ENCODE results near the gene AUTS2. TPM values are rescaled to one million over a fixed set of nuclear protein-coding genes. Genes with fewer than 3 reads are reported as not detected.

AUTS2 gene
- total RNA-seq, 2 experiments from 2014 or later: 16.9 to 17.7 TPM

GRCh38 chr7:70341446-70341845 is 743.2 kb downstream of the AUTS2 start:
- ChIA-PET POLR2A (no interaction called here), CTCF (no interaction called here)
- Mint-ChIP-seq H3K27ac (no peak overlapping the region), H3K4me1 (peaks cover 2% of the 10 kb centered on the region), H3K4me3 (no peak overlapping the region), H3K27me3 (no peaks in the 10 kb centered on the region), H3K36me3 (ENCODE audit: low read depth) (no peaks in the 10 kb centered on the region), H3K9me3 (no peaks in the 10 kb centered on the region)
- no peak for DNase-seq

- H3K36me3 Mint-ChIP-seq (ENCODE audit: low read depth): no peaks in the 10 kb centered on the region
- H3K27ac Mint-ChIP-seq: no peak overlapping the region
- no peaks in the 10 kb centered on the region for H3K27me3 Mint-ChIP-seq
- ChIA-PET CTCF (no interaction called here), POLR2A (no interaction called here)
- peaks cover 18% of the 10 kb centered on the region for H3K4me1 Mint-ChIP-seq
- H3K9me3 Mint-ChIP-seq: no peaks in the 10 kb centered on the region
- no peak overlapping the region for H3K4me3 Mint-ChIP-seq
- no peak for DNase-seq
These were observed 745.2 kb downstream of the AUTS2 start for GRCh38 chr7:70343519-70343918.

GRCh38 chr7:70344726-70345125 is 746.5 kb downstream of the AUTS2 start:
- Mint-ChIP-seq H3K36me3 (ENCODE audit: low read depth) (no peaks in the 10 kb centered on the region), H3K4me1 (peaks cover 18% of the 10 kb centered on the region), H3K4me3 (no peak overlapping the region), H3K27me3 (no peaks in the 10 kb centered on the region), H3K9me3 (no peaks in the 10 kb centered on the region), H3K27ac (no peak overlapping the region)
- CTCF ChIA-PET: no interaction called here
- no peak for DNase-seq
- POLR2A ChIA-PET: no interaction called here

- Mint-ChIP-seq H3K27me3 (no peaks in the 10 kb centered on the region), H3K4me1 (peaks cover 18% of the 10 kb centered on the region), H3K4me3 (no peak overlapping the region), H3K27ac (peak overlapping the region; percentile 7), H3K9me3 (no peaks in the 10 kb centered on the region), H3K36me3 (ENCODE audit: low read depth) (no peaks in the 10 kb centered on the region)
- CTCF ChIA-PET: no interaction called here
- POLR2A ChIA-PET: no interaction called here
- DNase-seq: no peak
These were observed 748.7 kb downstream of the AUTS2 start for GRCh38 chr7:70346844-70347462.

- CTCF ChIA-PET: no interaction called here
- Mint-ChIP-seq H3K4me3 (no peak overlapping the region), H3K27ac (no peak overlapping the region), H3K36me3 (ENCODE audit: low read depth) (no peaks in the 10 kb centered on the region), H3K27me3 (no peaks in the 10 kb centered on the region), H3K9me3 (no peaks in the 10 kb centered on the region), H3K4me1 (peaks cover 18% of the 10 kb centered on the region)
- no peak for DNase-seq
- POLR2A ChIA-PET: no interaction called here
These were observed 749.4 kb downstream of the AUTS2 start for GRCh38 chr7:70347463-70348254.

- Mint-ChIP-seq H3K9me3 (no peaks in the 10 kb centered on the region), H3K36me3 (ENCODE audit: low read depth) (no peaks in the 10 kb centered on the region), H3K27ac (no peak overlapping the region), H3K4me3 (no peak overlapping the region), H3K4me1 (peaks cover 18% of the 10 kb centered on the region), H3K27me3 (no peaks in the 10 kb centered on the region)
- CTCF ChIA-PET: no interaction called here
- DNase-seq: no peak
- POLR2A ChIA-PET: no interaction called here
These were observed 750.8 kb downstream of the AUTS2 start for GRCh38 chr7:70349031-70349430.

- no peaks in the 10 kb centered on the region for H3K36me3 Mint-ChIP-seq (ENCODE audit: low read depth)
- H3K4me3 Mint-ChIP-seq: no peak overlapping the region
- H3K27ac Mint-ChIP-seq: no peak overlapping the region
- H3K9me3 Mint-ChIP-seq: no peaks in the 10 kb centered on the region
- peaks cover 20% of the 10 kb centered on the region for H3K4me1 Mint-ChIP-seq
- DNase-seq: no peak
- H3K27me3 Mint-ChIP-seq: no peaks in the 10 kb centered on the region
- ChIA-PET POLR2A (no interaction called here), CTCF (no interaction called here)
These were observed 751.5 kb downstream of the AUTS2 start for GRCh38 chr7:70349819-70350218.

GRCh38 chr7:70352088-70352487 is 753.8 kb downstream of the AUTS2 start:
- Mint-ChIP-seq H3K4me1 (peaks cover 13% of the 10 kb centered on the region), H3K4me3 (no peak overlapping the region), H3K9me3 (no peaks in the 10 kb centered on the region), H3K27ac (no peak overlapping the region), H3K27me3 (no peaks in the 10 kb centered on the region), H3K36me3 (ENCODE audit: low read depth) (no peaks in the 10 kb centered on the region)
- ChIA-PET CTCF (no interaction called here), POLR2A (no interaction called here)
- DNase-seq: no peak

GRCh38 chr7:70352906-70353305 is 754.6 kb downstream of the AUTS2 start:
- ChIA-PET CTCF (no interaction called here), POLR2A (no interaction called here)
- Mint-ChIP-seq H3K27me3 (no peaks in the 10 kb centered on the region), H3K27ac (no peak overlapping the region), H3K36me3 (ENCODE audit: low read depth) (no peaks in the 10 kb centered on the region), H3K9me3 (peaks cover 2% of the 10 kb centered on the region), H3K4me1 (peaks cover 5% of the 10 kb centered on the region), H3K4me3 (no peak overlapping the region)
- DNase-seq: no peak

- DNase-seq: no peak
- ChIA-PET CTCF (no interaction called here), POLR2A (no interaction called here)
- H3K27me3 Mint-ChIP-seq: no peaks in the 10 kb centered on the region
- no peak overlapping the region for H3K27ac Mint-ChIP-seq
- H3K4me1 Mint-ChIP-seq: peaks cover 3% of the 10 kb centered on the region
- H3K9me3 Mint-ChIP-seq: peaks cover 5% of the 10 kb centered on the region
- no peaks in the 10 kb centered on the region for H3K36me3 Mint-ChIP-seq (ENCODE audit: low read depth)
- no peak overlapping the region for H3K4me3 Mint-ChIP-seq
These were observed 755.2 kb downstream of the AUTS2 start for GRCh38 chr7:70353330-70353945.

- H3K4me3 Mint-ChIP-seq: no peak overlapping the region
- no peak for DNase-seq
- no peak overlapping the region for H3K27ac Mint-ChIP-seq
- H3K36me3 Mint-ChIP-seq (ENCODE audit: low read depth): no peaks in the 10 kb centered on the region
- H3K9me3 Mint-ChIP-seq: peaks cover 5% of the 10 kb centered on the region
- ChIA-PET POLR2A (no interaction called here), CTCF (no interaction called here)
- no peaks in the 10 kb centered on the region for H3K27me3 Mint-ChIP-seq
- H3K4me1 Mint-ChIP-seq: peaks cover 3% of the 10 kb centered on the region
These were observed 755.7 kb downstream of the AUTS2 start for GRCh38 chr7:70353946-70354335.

GRCh38 chr7:70354409-70355169 is 756.3 kb downstream of the AUTS2 start:
- DNase-seq: no peak
- Mint-ChIP-seq H3K27me3 (no peaks in the 10 kb centered on the region), H3K4me1 (peaks cover 3% of the 10 kb centered on the region), H3K9me3 (peaks cover 5% of the 10 kb centered on the region), H3K36me3 (ENCODE audit: low read depth) (no peaks in the 10 kb centered on the region), H3K4me3 (no peak overlapping the region), H3K27ac (no peak overlapping the region)
- CTCF ChIA-PET: no interaction called here
- POLR2A ChIA-PET: no interaction called here

- Mint-ChIP-seq H3K4me3 (no peak overlapping the region), H3K27ac (no peak overlapping the region)
- POLR2A ChIA-PET: no interaction called here
These were observed 757.1 kb downstream of the AUTS2 start for GRCh38 chr7:70355198-70356020.

More at GRCh38 chr7:70355198-70356020, 757.1 kb downstream of the AUTS2 start:
- CTCF ChIA-PET: no interaction called here
- Mint-ChIP-seq H3K9me3 (peaks cover 5% of the 10 kb centered on the region), H3K4me1 (peaks cover 3% of the 10 kb centered on the region), H3K27me3 (no peaks in the 10 kb centered on the region), H3K36me3 (ENCODE audit: low read depth) (no peaks in the 10 kb centered on the region)
- no peak for DNase-seq
